Sigmoid colon (tissue), 4 donors: ENCODE data around the gene GALNT18.

Experiments used
- EP300 ChIP-seq, 4 donors: sonication (generic); formaldehyde crosslinking; IDR thresholded peaks; one replicate each; pipeline ENCODE4 v1.6.1; 2017; ENCODE audit warnings: antibody characterized with exemption in 4 of 4
- POLR2A ChIP-seq, 2 donors: fragments of 450-650 bp; IDR thresholded peaks; one replicate each; pipeline ENCODE4 v1.6.1; 2016; ENCODE audit warnings: antibody characterized with exemption in 2 of 2, mild to moderate bottlenecking in 2 of 2, moderate library complexity in 2 of 2
- POLR2AphosphoS5 ChIP-seq, 4 donors: sonication (generic); formaldehyde crosslinking; IDR thresholded peaks; one replicate each; pipeline ENCODE4 v1.6.1; 2017; ENCODE audit warnings: antibody characterized with exemption in 4 of 4
- TF ChIP-seq, protein P1 (sequence below), 4 experiments: fragments of 450-650 bp in 3 of 4; fragments of 200-600 bp in 1 of 4; IDR thresholded peaks; one replicate each; pipeline ENCODE4 v1.5.1; 2016 to 2019; ENCODE audit warnings: antibody characterized with exemption in 4 of 4, mild to moderate bottlenecking in 3 of 4, moderate library complexity in 2 of 4

DNA sequence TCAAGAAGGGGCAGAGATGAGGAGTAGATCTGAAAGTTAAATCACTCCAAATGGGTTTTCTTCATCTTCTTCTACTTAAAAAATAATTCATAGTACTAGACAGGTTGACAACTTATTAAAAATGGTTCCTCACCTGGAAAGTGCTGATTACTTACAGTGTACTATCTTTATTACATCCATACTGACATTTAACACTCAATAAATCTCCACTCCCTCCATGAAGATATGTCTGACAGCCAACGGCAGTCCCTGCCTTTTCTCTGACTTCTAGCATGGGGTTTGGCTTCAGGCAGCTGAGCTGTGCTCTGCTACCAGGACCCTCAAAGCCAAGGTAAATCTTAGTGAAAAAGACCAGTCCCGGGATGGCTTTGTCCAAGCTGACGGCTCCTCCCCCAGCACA lies 135.4 kb downstream of the GALNT18 start:
- TF ChIP-seq POLR2A (IDR thresholded peaks at IDR 0.05): no peak
- TF ChIP-seq, protein P1, sequence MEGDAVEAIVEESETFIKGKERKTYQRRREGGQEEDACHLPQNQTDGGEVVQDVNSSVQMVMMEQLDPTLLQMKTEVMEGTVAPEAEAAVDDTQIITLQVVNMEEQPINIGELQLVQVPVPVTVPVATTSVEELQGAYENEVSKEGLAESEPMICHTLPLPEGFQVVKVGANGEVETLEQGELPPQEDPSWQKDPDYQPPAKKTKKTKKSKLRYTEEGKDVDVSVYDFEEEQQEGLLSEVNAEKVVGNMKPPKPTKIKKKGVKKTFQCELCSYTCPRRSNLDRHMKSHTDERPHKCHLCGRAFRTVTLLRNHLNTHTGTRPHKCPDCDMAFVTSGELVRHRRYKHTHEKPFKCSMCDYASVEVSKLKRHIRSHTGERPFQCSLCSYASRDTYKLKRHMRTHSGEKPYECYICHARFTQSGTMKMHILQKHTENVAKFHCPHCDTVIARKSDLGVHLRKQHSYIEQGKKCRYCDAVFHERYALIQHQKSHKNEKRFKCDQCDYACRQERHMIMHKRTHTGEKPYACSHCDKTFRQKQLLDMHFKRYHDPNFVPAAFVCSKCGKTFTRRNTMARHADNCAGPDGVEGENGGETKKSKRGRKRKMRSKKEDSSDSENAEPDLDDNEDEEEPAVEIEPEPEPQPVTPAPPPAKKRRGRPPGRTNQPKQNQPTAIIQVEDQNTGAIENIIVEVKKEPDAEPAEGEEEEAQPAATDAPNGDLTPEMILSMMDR (IDR thresholded peaks at IDR 0.05): no peak
- TF ChIP-seq EP300 (IDR thresholded peaks at IDR 0.05): no peak
- no peak for TF ChIP-seq POLR2AphosphoS5 (IDR thresholded peaks at IDR 0.05)
